RKO (cell line): ENCODE measurements around the gene TMPRSS6.

Source experiments
- DNase-seq: peaks from one replicate; pipeline ENCODE4 v3.0.0-alpha.2; 2016; ENCODE audit warnings: low spot score

Gene TMPRSS6

GRCh38 chr22:37115032-37115431 is 5.5 kb upstream of the TMPRSS6 start:
- DNase-seq, result no peak

- DNase-seq, result no peak
Observed at GRCh38 chr22:37113757-37114156, 4.2 kb upstream of the TMPRSS6 start.

GRCh38 chr22:37112084-37112728 is 2.7 kb upstream of the TMPRSS6 start:
- no peak for DNase-seq

- no peak for DNase-seq
Observed at GRCh38 chr22:37111156-37111717, 1.7 kb upstream of the TMPRSS6 start.

GRCh38 chr22:37107816-37108621 is 1.5 kb downstream of the TMPRSS6 start:
- no peak for DNase-seq

GRCh38 chr22:37105990-37106389 is 3.5 kb downstream of the TMPRSS6 start:
- DNase-seq, result no peak

GRCh38 chr22:37105154-37105553 is 4.4 kb downstream of the TMPRSS6 start:
- no peak for DNase-seq

- DNase-seq, result no peak
Observed at GRCh38 chr22:37103656-37104452, 5.7 kb downstream of the TMPRSS6 start.

- no peak for DNase-seq
Observed at GRCh38 chr22:37103151-37103550, 6.4 kb downstream of the TMPRSS6 start.

- DNase-seq, result no peak
Observed at GRCh38 chr22:37101311-37102066, 8.0 kb downstream of the TMPRSS6 start.

GRCh38 chr22:37100589-37101127 is 8.9 kb downstream of the TMPRSS6 start:
- no peak for DNase-seq

GRCh38 chr22:37098976-37099591 is 10.4 kb downstream of the TMPRSS6 start:
- no peak for DNase-seq

GRCh38 chr22:37097346-37097745 is 12.2 kb downstream of the TMPRSS6 start:
- no peak for DNase-seq

GRCh38 chr22:37095113-37095512 is 14.4 kb downstream of the TMPRSS6 start:
- no peak for DNase-seq

GRCh38 chr22:37094239-37094638 is 15.3 kb downstream of the TMPRSS6 start:
- no peak for DNase-seq

- no peak for DNase-seq
Observed at GRCh38 chr22:37092997-37093396, 16.5 kb downstream of the TMPRSS6 start.

- no peak for DNase-seq
Observed at GRCh38 chr22:37091994-37092393, 17.5 kb downstream of the TMPRSS6 start.

- DNase-seq, result peak; percentile 17
Observed at GRCh38 chr22:37090920-37091695, 18.4 kb downstream of the TMPRSS6 start.

- DNase-seq, result peak; percentile 34
Observed at GRCh38 chr22:37089434-37089833, 20.1 kb downstream of the TMPRSS6 start.

- no peak for DNase-seq
Observed at GRCh38 chr22:37088750-37089408, 20.6 kb downstream of the TMPRSS6 start.
